ENCODE results near the gene ANKRD12.

DNA sequence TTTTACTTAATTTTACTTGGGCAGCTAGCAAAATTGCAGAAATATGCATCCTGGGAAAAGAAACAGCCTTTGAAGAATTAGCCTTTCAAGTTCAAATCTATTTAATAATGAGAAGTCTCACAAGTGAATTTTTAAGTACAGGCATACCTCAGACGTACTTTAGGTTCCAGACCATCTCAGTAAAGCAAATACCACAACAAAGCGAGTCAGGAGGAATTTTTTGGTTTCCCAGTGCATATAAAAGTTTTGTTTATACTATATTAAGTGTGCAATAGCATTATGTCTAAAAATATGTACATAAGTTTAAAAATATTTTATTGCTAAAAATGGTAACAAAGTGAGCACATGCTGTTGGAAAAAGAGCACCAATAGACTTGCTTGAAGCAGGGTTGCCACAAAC is 147.2 kb downstream of the ANKRD12 start:
- TF ChIP-seq, protein P1, sequence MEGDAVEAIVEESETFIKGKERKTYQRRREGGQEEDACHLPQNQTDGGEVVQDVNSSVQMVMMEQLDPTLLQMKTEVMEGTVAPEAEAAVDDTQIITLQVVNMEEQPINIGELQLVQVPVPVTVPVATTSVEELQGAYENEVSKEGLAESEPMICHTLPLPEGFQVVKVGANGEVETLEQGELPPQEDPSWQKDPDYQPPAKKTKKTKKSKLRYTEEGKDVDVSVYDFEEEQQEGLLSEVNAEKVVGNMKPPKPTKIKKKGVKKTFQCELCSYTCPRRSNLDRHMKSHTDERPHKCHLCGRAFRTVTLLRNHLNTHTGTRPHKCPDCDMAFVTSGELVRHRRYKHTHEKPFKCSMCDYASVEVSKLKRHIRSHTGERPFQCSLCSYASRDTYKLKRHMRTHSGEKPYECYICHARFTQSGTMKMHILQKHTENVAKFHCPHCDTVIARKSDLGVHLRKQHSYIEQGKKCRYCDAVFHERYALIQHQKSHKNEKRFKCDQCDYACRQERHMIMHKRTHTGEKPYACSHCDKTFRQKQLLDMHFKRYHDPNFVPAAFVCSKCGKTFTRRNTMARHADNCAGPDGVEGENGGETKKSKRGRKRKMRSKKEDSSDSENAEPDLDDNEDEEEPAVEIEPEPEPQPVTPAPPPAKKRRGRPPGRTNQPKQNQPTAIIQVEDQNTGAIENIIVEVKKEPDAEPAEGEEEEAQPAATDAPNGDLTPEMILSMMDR (IDR thresholded peaks at IDR 0.05) = no peak
- TF ChIP-seq POLR2A (IDR thresholded peaks at IDR 0.05) = no peak

All from esophagus squamous epithelium (tissue), 4 donors.